ENCODE data around the gene WASF2.

WASF2 gene

GRCh38 chr1:27365372-27366112, 124.4 kb downstream of the WASF2 start:
- Histone ChIP-seq H3K27me3 (peaks cover 46% of the 10 kb centered on the region), H3K36me3 (no peaks in the 10 kb centered on the region), H3K4me3 (ENCODE audit: low read depth in 1 of 2, low read length in 1 of 2) (peak overlapping the region; percentile 63 to 76), H3K9me3 (no peaks in the 10 kb centered on the region), H3K4me1 (ENCODE audit: control insufficient read depth in 1 of 2, insufficient read depth in 1 of 2, low read depth in 1 of 2, low read length in 1 of 2) (peaks cover 58 to 64% of the 10 kb centered on the region in 2 experiments), H3K27ac (peak overlapping the region; percentile 27)
- TF ChIP-seq, protein P1, sequence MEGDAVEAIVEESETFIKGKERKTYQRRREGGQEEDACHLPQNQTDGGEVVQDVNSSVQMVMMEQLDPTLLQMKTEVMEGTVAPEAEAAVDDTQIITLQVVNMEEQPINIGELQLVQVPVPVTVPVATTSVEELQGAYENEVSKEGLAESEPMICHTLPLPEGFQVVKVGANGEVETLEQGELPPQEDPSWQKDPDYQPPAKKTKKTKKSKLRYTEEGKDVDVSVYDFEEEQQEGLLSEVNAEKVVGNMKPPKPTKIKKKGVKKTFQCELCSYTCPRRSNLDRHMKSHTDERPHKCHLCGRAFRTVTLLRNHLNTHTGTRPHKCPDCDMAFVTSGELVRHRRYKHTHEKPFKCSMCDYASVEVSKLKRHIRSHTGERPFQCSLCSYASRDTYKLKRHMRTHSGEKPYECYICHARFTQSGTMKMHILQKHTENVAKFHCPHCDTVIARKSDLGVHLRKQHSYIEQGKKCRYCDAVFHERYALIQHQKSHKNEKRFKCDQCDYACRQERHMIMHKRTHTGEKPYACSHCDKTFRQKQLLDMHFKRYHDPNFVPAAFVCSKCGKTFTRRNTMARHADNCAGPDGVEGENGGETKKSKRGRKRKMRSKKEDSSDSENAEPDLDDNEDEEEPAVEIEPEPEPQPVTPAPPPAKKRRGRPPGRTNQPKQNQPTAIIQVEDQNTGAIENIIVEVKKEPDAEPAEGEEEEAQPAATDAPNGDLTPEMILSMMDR (IDR thresholded peaks at IDR 0.05): no peak

- Histone ChIP-seq H3K36me3 (no peaks in the 10 kb centered on the region), H3K4me3 (ENCODE audit: low read depth in 1 of 2, low read length in 1 of 2) (peak overlapping the region; percentile 63 to 76), H3K4me1 (ENCODE audit: control insufficient read depth in 1 of 2, insufficient read depth in 1 of 2, low read depth in 1 of 2, low read length in 1 of 2) (peaks cover 58 to 64% of the 10 kb centered on the region in 2 experiments), H3K9me3 (no peaks in the 10 kb centered on the region), H3K27ac (peak overlapping the region; percentile 27), H3K27me3 (peaks cover 54% of the 10 kb centered on the region)
- TF ChIP-seq, protein P1 (IDR thresholded peaks at IDR 0.05): no peak
Observed at GRCh38 chr1:27364696-27365371, 125.1 kb downstream of the WASF2 start.

- Histone ChIP-seq H3K27me3 (peaks cover 62% of the 10 kb centered on the region), H3K4me3 (ENCODE audit: low read depth in 1 of 2, low read length in 1 of 2) (no peak overlapping the region), H3K27ac (no peak overlapping the region), H3K36me3 (no peaks in the 10 kb centered on the region), H3K4me1 (ENCODE audit: control insufficient read depth in 1 of 2, insufficient read depth in 1 of 2, low read depth in 1 of 2, low read length in 1 of 2) (peaks cover 52 to 59% of the 10 kb centered on the region in 2 experiments), H3K9me3 (no peaks in the 10 kb centered on the region)
- TF ChIP-seq, protein P1 (IDR thresholded peaks at IDR 0.05): no peak
Observed at GRCh38 chr1:27363766-27364695, 125.9 kb downstream of the WASF2 start.

- TF ChIP-seq, protein P1 (IDR thresholded peaks at IDR 0.05): no peak
- no peaks in the 10 kb centered on the region for H3K36me3 ChIP-seq
- peaks cover 40 to 50% of the 10 kb centered on the region in 2 experiments for H3K4me1 ChIP-seq (ENCODE audit: control insufficient read depth in 1 of 2, insufficient read depth in 1 of 2, low read depth in 1 of 2, low read length in 1 of 2)
- H3K4me3 ChIP-seq (ENCODE audit: low read depth in 1 of 2, low read length in 1 of 2): no peak overlapping the region
- H3K27me3 ChIP-seq: peaks cover 53% of the 10 kb centered on the region
- H3K9me3 ChIP-seq: no peaks in the 10 kb centered on the region
- H3K27ac ChIP-seq: no peak overlapping the region
Observed at GRCh38 chr1:27361553-27361952, 128.4 kb downstream of the WASF2 start.

GRCh38 chr1:27361044-27361402, 128.9 kb downstream of the WASF2 start:
- H3K4me3 ChIP-seq (ENCODE audit: low read depth in 1 of 2, low read length in 1 of 2): peak overlapping the region; percentile 64 to 68
- H3K9me3 ChIP-seq: no peaks in the 10 kb centered on the region
- H3K27me3 ChIP-seq: peaks cover 48% of the 10 kb centered on the region
- H3K36me3 ChIP-seq: no peaks in the 10 kb centered on the region
- no peak overlapping the region for H3K27ac ChIP-seq
- TF ChIP-seq, protein P1 (IDR thresholded peaks at IDR 0.05): no peak
- peaks cover 39 to 52% of the 10 kb centered on the region in 2 experiments for H3K4me1 ChIP-seq (ENCODE audit: control insufficient read depth in 1 of 2, insufficient read depth in 1 of 2, low read depth in 1 of 2, low read length in 1 of 2)
